Tibial nerve (tissue), 4 donors: ENCODE data around the gene NBEA.

Source experiments
- CTCF ChIP-seq, 5 experiments: fragments of 200-600 bp in 3 of 5; fragments of 450-650 bp in 2 of 5; sonication (generic) in 3 of 5; IDR thresholded peaks; one replicate each; pipeline ENCODE4 v1.5.1; 2016 to 2019; ENCODE audit warnings: antibody characterized with exemption in 5 of 5, mild to moderate bottlenecking in 3 of 5, moderate library complexity in 2 of 5
- EP300 ChIP-seq, 2 donors: sonication (generic); formaldehyde crosslinking; IDR thresholded peaks; one replicate each; pipeline ENCODE4 v1.6.1; 2017; ENCODE audit warnings: antibody characterized with exemption in 2 of 2, mild to moderate bottlenecking in 1 of 2
- POLR2A ChIP-seq, 2 donors: fragments of 450-650 bp; IDR thresholded peaks; one replicate each; pipeline ENCODE4 v1.6.1; 2017; ENCODE audit warnings: antibody characterized with exemption in 2 of 2, mild to moderate bottlenecking in 2 of 2, moderate library complexity in 2 of 2

- no peak for TF ChIP-seq POLR2A (IDR thresholded peaks at IDR 0.05)
- no peak for TF ChIP-seq CTCF (IDR thresholded peaks at IDR 0.05)
- TF ChIP-seq EP300 (IDR thresholded peaks at IDR 0.05): no peak
Measured at GRCh38 chr13:35592457-35592856, 650.4 kb downstream of the NBEA start.
